ENCODE measurements around the gene SLAIN2.

SLAIN2 gene

GRCh38 chr4:48379587-48380180 is 38.4 kb downstream of the SLAIN2 start:
- Histone ChIP-seq H4K20me1 (ENCODE audit: control insufficient read depth, insufficient read depth, low read depth, low read length) (no peaks in the 10 kb centered on the region), H3K9me2 (replicated peaks; ENCODE audit: control insufficient read depth, low read length) (no peaks in the 10 kb centered on the region), H3K4me1 (ENCODE audit: control insufficient read depth, low read length) (peaks cover 9% of the 10 kb centered on the region), H3K36me3 (ENCODE audit: control insufficient read depth, low read length) (peaks cover 18% of the 10 kb centered on the region), H3F3A (ENCODE audit: control insufficient read depth, insufficient read depth) (no peaks in the 10 kb centered on the region), H3K4me2 (ENCODE audit: low read length) (no peak overlapping the region), H3K9me3 (ENCODE audit: control insufficient read depth, insufficient read depth, low read length) (no peaks in the 10 kb centered on the region), H3K27ac (ENCODE audit: low read depth, low read length) (no peak overlapping the region), H3K4me3 (ENCODE audit: low read length) (no peak overlapping the region), H3K79me2 (ENCODE audit: control insufficient read depth, low read length) (peaks cover 2% of the 10 kb centered on the region; the same call in 1 of the 2 replicates), H3K27me3 (ENCODE audit: control insufficient read depth, low read length) (no peaks in the 10 kb centered on the region)
- TF ChIP-seq EZH2phosphoT487 (IDR thresholded peaks at IDR 0.05; ENCODE audit: borderline replicate concordance, low read length): no peak
- TF ChIP-seq, protein P1, sequence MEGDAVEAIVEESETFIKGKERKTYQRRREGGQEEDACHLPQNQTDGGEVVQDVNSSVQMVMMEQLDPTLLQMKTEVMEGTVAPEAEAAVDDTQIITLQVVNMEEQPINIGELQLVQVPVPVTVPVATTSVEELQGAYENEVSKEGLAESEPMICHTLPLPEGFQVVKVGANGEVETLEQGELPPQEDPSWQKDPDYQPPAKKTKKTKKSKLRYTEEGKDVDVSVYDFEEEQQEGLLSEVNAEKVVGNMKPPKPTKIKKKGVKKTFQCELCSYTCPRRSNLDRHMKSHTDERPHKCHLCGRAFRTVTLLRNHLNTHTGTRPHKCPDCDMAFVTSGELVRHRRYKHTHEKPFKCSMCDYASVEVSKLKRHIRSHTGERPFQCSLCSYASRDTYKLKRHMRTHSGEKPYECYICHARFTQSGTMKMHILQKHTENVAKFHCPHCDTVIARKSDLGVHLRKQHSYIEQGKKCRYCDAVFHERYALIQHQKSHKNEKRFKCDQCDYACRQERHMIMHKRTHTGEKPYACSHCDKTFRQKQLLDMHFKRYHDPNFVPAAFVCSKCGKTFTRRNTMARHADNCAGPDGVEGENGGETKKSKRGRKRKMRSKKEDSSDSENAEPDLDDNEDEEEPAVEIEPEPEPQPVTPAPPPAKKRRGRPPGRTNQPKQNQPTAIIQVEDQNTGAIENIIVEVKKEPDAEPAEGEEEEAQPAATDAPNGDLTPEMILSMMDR (IDR thresholded peaks at IDR 0.05; ENCODE audit: low read depth, low read length, poor library complexity, severe bottlenecking): no peak

DNA sequence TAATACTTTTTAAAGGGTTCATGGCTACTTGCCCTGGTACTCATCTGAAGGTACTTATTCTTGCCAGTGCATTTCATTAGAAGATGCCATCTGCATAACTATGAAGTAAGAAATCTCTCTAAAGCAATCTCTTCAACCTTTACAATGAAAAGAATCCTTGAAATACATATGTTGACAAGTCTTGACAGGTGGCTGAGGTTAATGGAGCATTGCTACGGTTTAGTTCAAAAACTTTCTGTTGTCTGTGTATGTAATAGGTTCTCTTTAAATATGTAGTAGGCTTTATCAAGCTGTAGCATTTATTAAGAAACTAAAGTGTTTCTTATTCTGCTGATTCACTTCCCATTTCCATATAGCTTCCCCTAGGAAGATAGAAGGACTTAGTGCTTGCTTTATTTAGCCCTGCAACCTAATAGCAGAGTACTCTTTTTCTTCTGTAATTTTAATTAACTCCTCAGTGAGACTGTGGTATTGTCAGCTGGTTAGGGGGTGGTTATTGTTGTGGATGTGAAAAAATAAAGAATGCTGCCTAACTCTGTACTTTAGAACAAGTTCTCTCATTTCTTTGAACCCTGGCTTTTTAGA is 39.3 kb downstream of the SLAIN2 start:
- Histone ChIP-seq H3K4me2 (ENCODE audit: low read length) (no peak overlapping the region), H3K9me2 (replicated peaks; ENCODE audit: control insufficient read depth, low read length) (no peaks in the 10 kb centered on the region), H3K79me2 (ENCODE audit: control insufficient read depth, low read length) (peaks cover 1% of the 10 kb centered on the region; the same call in 1 of the 2 replicates), H3K27ac (ENCODE audit: low read depth, low read length) (no peak overlapping the region), H3F3A (ENCODE audit: control insufficient read depth, insufficient read depth) (no peaks in the 10 kb centered on the region), H3K27me3 (ENCODE audit: control insufficient read depth, low read length) (no peaks in the 10 kb centered on the region), H3K9me3 (ENCODE audit: control insufficient read depth, insufficient read depth, low read length) (no peaks in the 10 kb centered on the region), H3K4me1 (ENCODE audit: control insufficient read depth, low read length) (peaks cover 9% of the 10 kb centered on the region), H3K4me3 (ENCODE audit: low read length) (no peak overlapping the region), H4K20me1 (ENCODE audit: control insufficient read depth, insufficient read depth, low read depth, low read length) (no peaks in the 10 kb centered on the region), H3K36me3 (ENCODE audit: control insufficient read depth, low read length) (peaks cover 23% of the 10 kb centered on the region)
- TF ChIP-seq, protein P1 (IDR thresholded peaks at IDR 0.05; ENCODE audit: low read depth, low read length, poor library complexity, severe bottlenecking): no peak
- TF ChIP-seq EZH2phosphoT487 (IDR thresholded peaks at IDR 0.05; ENCODE audit: borderline replicate concordance, low read length): no peak

- Histone ChIP-seq H3K27ac (ENCODE audit: low read depth, low read length) (no peak overlapping the region), H3K79me2 (ENCODE audit: control insufficient read depth, low read length) (no peaks in the 10 kb centered on the region), H4K20me1 (ENCODE audit: control insufficient read depth, insufficient read depth, low read depth, low read length) (no peaks in the 10 kb centered on the region), H3K36me3 (ENCODE audit: control insufficient read depth, low read length) (peaks cover 32% of the 10 kb centered on the region), H3F3A (ENCODE audit: control insufficient read depth, insufficient read depth) (no peaks in the 10 kb centered on the region), H3K9me3 (ENCODE audit: control insufficient read depth, insufficient read depth, low read length) (no peaks in the 10 kb centered on the region), H3K4me3 (ENCODE audit: low read length) (no peak overlapping the region), H3K27me3 (ENCODE audit: control insufficient read depth, low read length) (no peaks in the 10 kb centered on the region), H3K4me1 (ENCODE audit: control insufficient read depth, low read length) (peaks cover 9% of the 10 kb centered on the region), H3K4me2 (ENCODE audit: low read length) (no peak overlapping the region), H3K9me2 (replicated peaks; ENCODE audit: control insufficient read depth, low read length) (no peaks in the 10 kb centered on the region)
- TF ChIP-seq, protein P1 (IDR thresholded peaks at IDR 0.05; ENCODE audit: low read depth, low read length, poor library complexity, severe bottlenecking): no peak
- no peak for TF ChIP-seq EZH2phosphoT487 (IDR thresholded peaks at IDR 0.05; ENCODE audit: borderline replicate concordance, low read length)
Measured at GRCh38 chr4:48388525-48389154, 47.3 kb downstream of the SLAIN2 start.
